Neutrophil (primary cell): ENCODE data around the gene BANF2.

Experiments used
- H3K27ac ChIP-seq: fragments of 200-600 bp; sonication (generic); 2 replicates; pipeline ENCODE4 v1.5.1; 2016; ENCODE audit warnings: mild to moderate bottlenecking, moderate library complexity
- H3K27me3 ChIP-seq: fragments of 200-600 bp; sonication (generic); 2 replicates; pipeline ENCODE4 v1.6.0; 2016; ENCODE audit warnings: mild to moderate bottlenecking
- H3K36me3 ChIP-seq: fragments of 200-600 bp; sonication (generic); 2 replicates; pipeline ENCODE4 v1.5.1; 2017
- H3K4me1 ChIP-seq, 2 experiments: fragments of 200-600 bp in 1 of 2; sonication (generic) in 1 of 2; 1 replicate in 1 of 2; 2 replicates in 1 of 2; pipeline versions ENCODE4 v1.5.1 to v1.6.1; 2013 to 2016; ENCODE audit warnings: low read depth in 1 of 2, low read length in 1 of 2, mild to moderate bottlenecking in 1 of 2, moderate library complexity in 1 of 2; ENCODE audit not compliant: control insufficient read depth in 1 of 2, insufficient read depth in 1 of 2
- H3K4me3 ChIP-seq, 2 experiments: fragments of 200-600 bp in 1 of 2; sonication (generic) in 1 of 2; 1 replicate in 1 of 2; 2 replicates in 1 of 2; pipeline ENCODE4 v1.5.1; 2013 to 2016; ENCODE audit warnings: low read depth in 1 of 2, low read length in 1 of 2, mild to moderate bottlenecking in 1 of 2, moderate library complexity in 1 of 2
- H3K9me3 ChIP-seq: fragments of 200-600 bp; sonication (generic); 2 replicates; pipeline ENCODE4 v1.5.1; 2016
- TF ChIP-seq, protein P1 (sequence below): fragments of 200-600 bp; sonication (generic); IDR thresholded peaks from 2 replicates; pipeline ENCODE4 v1.5.1; 2016; ENCODE audit warnings: antibody characterized with exemption

BANF2 gene

GRCh38 chr20:17750722-17751045, 50.9 kb downstream of the BANF2 start:
- Histone ChIP-seq H3K36me3 (no peaks in the 10 kb centered on the region), H3K27ac (no peak overlapping the region), H3K9me3 (no peaks in the 10 kb centered on the region), H3K4me3 (no peak overlapping the region), H3K4me1 (no peaks in the 10 kb centered on the region), H3K27me3 (no peaks in the 10 kb centered on the region)
- TF ChIP-seq, protein P1, sequence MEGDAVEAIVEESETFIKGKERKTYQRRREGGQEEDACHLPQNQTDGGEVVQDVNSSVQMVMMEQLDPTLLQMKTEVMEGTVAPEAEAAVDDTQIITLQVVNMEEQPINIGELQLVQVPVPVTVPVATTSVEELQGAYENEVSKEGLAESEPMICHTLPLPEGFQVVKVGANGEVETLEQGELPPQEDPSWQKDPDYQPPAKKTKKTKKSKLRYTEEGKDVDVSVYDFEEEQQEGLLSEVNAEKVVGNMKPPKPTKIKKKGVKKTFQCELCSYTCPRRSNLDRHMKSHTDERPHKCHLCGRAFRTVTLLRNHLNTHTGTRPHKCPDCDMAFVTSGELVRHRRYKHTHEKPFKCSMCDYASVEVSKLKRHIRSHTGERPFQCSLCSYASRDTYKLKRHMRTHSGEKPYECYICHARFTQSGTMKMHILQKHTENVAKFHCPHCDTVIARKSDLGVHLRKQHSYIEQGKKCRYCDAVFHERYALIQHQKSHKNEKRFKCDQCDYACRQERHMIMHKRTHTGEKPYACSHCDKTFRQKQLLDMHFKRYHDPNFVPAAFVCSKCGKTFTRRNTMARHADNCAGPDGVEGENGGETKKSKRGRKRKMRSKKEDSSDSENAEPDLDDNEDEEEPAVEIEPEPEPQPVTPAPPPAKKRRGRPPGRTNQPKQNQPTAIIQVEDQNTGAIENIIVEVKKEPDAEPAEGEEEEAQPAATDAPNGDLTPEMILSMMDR = no peak

DNA sequence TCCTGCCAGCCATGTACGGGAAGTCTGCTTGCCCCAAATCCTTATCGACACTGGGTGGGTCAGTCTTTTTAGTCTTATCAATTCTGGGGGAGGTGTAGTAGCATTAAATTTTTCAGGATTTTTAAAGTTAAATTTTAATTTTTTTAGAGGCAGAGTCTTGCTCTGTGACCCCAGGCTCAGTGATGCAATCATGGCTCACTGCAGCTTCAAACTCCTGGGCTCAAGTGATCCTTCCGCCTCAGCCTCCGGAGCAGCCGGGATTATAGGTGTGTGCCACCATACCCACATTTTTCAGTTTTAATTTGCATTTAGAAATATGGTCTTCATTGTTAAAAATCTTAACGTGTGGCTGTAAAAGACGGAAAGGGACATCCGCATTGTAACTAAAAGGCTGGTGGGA, 51.9 kb downstream of the BANF2 start:
- Histone ChIP-seq H3K36me3 (no peaks in the 10 kb centered on the region), H3K4me1 (no peaks in the 10 kb centered on the region), H3K27me3 (no peaks in the 10 kb centered on the region), H3K27ac (no peak overlapping the region), H3K4me3 (no peak overlapping the region), H3K9me3 (no peaks in the 10 kb centered on the region)
- TF ChIP-seq, protein P1 = no peak

DNA sequence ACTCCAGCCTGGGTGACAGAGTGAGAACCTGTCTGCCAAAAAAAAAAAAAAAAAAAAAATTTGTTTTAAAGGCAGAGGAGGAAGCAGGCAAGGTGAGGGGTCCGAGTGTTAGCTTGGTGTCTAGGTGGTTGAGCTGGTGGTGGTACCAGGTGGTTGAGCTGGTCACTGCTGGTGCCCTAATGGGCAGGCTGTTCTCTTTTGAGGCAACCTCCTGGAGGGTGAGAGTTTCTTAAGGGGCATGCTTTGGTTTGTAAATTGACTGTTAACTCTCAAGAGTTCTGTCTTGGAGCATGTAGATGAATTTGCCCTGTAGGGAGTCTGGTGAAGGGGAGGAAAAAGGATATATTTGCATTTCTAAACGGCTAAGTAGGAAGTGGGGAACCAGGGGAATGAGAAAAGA, 52.7 kb downstream of the BANF2 start:
- Histone ChIP-seq H3K9me3 (no peaks in the 10 kb centered on the region), H3K27me3 (no peaks in the 10 kb centered on the region), H3K36me3 (no peaks in the 10 kb centered on the region), H3K4me1 (no peaks in the 10 kb centered on the region), H3K27ac (no peak overlapping the region), H3K4me3 (no peak overlapping the region)
- TF ChIP-seq, protein P1 = no peak

- TF ChIP-seq, protein P1 = no peak
- Histone ChIP-seq H3K4me1 (no peaks in the 10 kb centered on the region), H3K4me3 (no peak overlapping the region), H3K36me3 (no peaks in the 10 kb centered on the region), H3K27me3 (no peaks in the 10 kb centered on the region), H3K9me3 (no peaks in the 10 kb centered on the region), H3K27ac (no peak overlapping the region)
Observed at GRCh38 chr20:17753516-17753915, 53.8 kb downstream of the BANF2 start.

DNA sequence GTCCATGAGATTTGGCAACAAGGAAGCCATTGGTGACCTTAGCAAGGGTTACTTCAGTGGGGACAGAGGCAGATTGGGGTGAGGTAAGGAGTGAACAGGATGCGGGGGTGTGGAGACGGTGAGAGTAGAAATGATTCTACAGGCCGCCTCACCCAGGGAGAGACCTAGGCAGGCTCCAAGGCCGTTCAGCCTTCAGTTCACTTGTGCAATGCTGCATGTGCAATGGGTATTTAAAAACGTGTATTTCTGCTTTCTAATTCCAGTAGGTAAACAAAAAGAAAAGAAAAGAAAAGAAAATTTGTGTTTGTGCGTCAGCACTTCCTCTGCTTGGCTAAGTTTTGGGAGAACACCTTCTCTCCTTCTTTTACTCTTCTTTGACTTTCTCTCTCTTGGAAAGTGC, 56.8 kb downstream of the BANF2 start:
- Histone ChIP-seq H3K4me3 (no peak overlapping the region), H3K4me1 (no peaks in the 10 kb centered on the region), H3K36me3 (no peaks in the 10 kb centered on the region), H3K27ac (no peak overlapping the region), H3K9me3 (no peaks in the 10 kb centered on the region), H3K27me3 (no peaks in the 10 kb centered on the region)
- TF ChIP-seq, protein P1 = no peak

GRCh38 chr20:17757496-17757895, 57.7 kb downstream of the BANF2 start:
- no peaks in the 10 kb centered on the region for H3K4me1 ChIP-seq
- no peaks in the 10 kb centered on the region for H3K9me3 ChIP-seq
- no peaks in the 10 kb centered on the region for H3K36me3 ChIP-seq
- no peak overlapping the region for H3K4me3 ChIP-seq
- no peak overlapping the region for H3K27ac ChIP-seq
- H3K27me3 ChIP-seq = no peaks in the 10 kb centered on the region
- TF ChIP-seq, protein P1 = no peak
